Stomach (tissue), 4 donors: Measurements from ENCODE around the gene PRDM16.

Experiments
- CTCF ChIP-seq, 7 experiments: fragments of 450-650 bp in 4 of 7; fragments of 200-600 bp in 3 of 7; sonication (generic) in 3 of 7; IDR thresholded peaks; one replicate each; pipeline ENCODE4 v1.5.1; 2016 to 2019; ENCODE audit warnings: antibody characterized with exemption in 7 of 7, control low read depth in 2 of 7, mild to moderate bottlenecking in 1 of 7
- EP300 ChIP-seq: sonication (generic); formaldehyde crosslinking; IDR thresholded peaks from one replicate; pipeline ENCODE4 v1.6.1; 2017; ENCODE audit warnings: antibody characterized with exemption
- POLR2AphosphoS5 ChIP-seq, 3 donors: sonication (generic); formaldehyde crosslinking; IDR thresholded peaks; one replicate each; pipeline ENCODE4 v1.6.1; 2016; ENCODE audit warnings: antibody characterized with exemption in 3 of 3

GRCh38 chr1:3397311-3397710, 328.3 kb downstream of the PRDM16 start:
- no peak for TF ChIP-seq CTCF (IDR thresholded peaks at IDR 0.05)
- TF ChIP-seq POLR2AphosphoS5 (IDR thresholded peaks at IDR 0.05): no peak
- no peak for TF ChIP-seq EP300
